ENCODE measurements around the gene CA4. TPM values are rescaled to one million over a fixed set of nuclear protein-coding genes. Genes with fewer than 3 reads are reported as not detected.

Gene CA4
- total and polyA plus RNA-seq, 10 of the 15 experiments (the other 5 are each of a cell fraction or from before 2014, with no cell fraction given): 0.13 to 0.31 TPM; not detected in 8

DNA sequence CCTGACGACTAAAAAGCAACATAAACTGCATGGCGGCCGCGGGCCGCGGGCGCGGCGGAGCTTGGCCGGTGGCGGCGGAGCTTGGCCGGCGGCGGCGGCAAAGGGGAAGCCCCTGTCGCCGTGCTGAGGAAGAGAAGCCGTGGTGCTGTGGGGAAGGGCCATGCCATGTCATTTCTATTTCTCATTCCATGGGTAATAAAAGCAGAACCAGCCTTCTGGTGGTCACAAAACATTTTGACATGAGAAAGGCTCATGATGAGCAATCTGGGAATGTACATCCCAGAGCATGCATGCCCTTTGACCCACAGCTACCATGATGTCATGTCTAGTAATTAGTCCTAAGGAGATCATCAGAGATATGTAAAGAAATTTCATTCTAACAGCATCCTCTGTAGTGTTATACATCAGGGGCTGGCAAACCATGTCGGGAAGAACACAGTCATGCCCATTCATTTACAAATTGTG is 47.1 kb upstream of the CA4 start (continued):
- TF ChIP-seq, protein P1, sequence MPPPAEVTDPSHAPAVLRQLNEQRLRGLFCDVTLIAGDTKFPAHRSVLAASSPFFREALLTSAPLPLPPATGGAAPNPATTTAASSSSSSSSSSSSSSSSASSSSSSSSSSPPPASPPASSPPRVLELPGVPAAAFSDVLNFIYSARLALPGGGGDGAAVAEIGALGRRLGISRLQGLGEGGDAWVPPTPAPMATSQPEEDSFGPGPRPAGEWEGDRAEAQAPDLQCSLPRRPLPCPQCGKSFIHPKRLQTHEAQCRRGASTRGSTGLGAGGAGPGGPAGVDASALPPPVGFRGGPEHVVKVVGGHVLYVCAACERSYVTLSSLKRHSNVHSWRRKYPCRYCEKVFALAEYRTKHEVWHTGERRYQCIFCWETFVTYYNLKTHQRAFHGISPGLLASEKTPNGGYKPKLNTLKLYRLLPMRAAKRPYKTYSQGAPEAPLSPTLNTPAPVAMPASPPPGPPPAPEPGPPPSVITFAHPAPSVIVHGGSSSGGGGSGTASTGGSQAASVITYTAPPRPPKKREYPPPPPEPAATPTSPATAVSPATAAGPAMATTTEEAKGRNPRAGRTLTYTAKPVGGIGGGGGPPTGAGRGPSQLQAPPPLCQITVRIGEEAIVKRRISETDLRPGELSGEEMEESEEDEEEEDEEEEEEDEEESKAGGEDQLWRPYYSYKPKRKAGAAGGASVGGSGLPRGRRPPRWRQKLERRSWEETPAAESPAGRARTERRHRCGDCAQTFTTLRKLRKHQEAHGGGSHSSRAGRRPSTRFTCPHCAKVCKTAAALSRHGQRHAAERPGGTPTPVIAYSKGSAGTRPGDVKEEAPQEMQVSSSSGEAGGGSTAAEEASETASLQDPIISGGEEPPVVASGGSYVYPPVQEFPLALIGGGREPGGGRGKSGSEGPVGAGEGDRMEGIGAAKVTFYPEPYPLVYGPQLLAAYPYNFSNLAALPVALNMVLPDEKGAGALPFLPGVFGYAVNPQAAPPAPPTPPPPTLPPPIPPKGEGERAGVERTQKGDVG (CRISPR knock-in tag; IDR thresholded peaks at IDR 0.05): no peak
- TF ChIP-seq IKZF1 (conservative IDR thresholded peaks at IDR 0.05) (peak; percentile 73; the same call in 1 of the 2 replicates), TCF3 (IDR thresholded peaks at IDR 0.05; ENCODE audit: borderline replicate concordance, insufficient read depth, low read depth, low read length) (no peak), MTA2 (IDR thresholded peaks at IDR 0.05; ENCODE audit: low read depth) (peak; percentile 16; the same call in 1 of the 2 replicates), ATF7 (IDR thresholded peaks at IDR 0.05; ENCODE audit: low read depth) (peak; percentile 68), SMARCA5 (IDR thresholded peaks at IDR 0.05) (0 out of 2 replicates have a peak, but pooled peaks have one; percentile 56), BACH1 (IDR thresholded peaks at IDR 0.05; ENCODE audit: borderline replicate concordance) (peak; percentile 49; the same call in 1 of the 2 replicates), SMC3 (IDR thresholded peaks at IDR 0.05; ENCODE audit: borderline replicate concordance, low read length) (no peak), GATAD2B (conservative IDR thresholded peaks at IDR 0.05; ENCODE audit: low read depth) (peak; percentile 50; the same call in 1 of the 2 replicates)
- TF ChIP-seq, protein P2, sequence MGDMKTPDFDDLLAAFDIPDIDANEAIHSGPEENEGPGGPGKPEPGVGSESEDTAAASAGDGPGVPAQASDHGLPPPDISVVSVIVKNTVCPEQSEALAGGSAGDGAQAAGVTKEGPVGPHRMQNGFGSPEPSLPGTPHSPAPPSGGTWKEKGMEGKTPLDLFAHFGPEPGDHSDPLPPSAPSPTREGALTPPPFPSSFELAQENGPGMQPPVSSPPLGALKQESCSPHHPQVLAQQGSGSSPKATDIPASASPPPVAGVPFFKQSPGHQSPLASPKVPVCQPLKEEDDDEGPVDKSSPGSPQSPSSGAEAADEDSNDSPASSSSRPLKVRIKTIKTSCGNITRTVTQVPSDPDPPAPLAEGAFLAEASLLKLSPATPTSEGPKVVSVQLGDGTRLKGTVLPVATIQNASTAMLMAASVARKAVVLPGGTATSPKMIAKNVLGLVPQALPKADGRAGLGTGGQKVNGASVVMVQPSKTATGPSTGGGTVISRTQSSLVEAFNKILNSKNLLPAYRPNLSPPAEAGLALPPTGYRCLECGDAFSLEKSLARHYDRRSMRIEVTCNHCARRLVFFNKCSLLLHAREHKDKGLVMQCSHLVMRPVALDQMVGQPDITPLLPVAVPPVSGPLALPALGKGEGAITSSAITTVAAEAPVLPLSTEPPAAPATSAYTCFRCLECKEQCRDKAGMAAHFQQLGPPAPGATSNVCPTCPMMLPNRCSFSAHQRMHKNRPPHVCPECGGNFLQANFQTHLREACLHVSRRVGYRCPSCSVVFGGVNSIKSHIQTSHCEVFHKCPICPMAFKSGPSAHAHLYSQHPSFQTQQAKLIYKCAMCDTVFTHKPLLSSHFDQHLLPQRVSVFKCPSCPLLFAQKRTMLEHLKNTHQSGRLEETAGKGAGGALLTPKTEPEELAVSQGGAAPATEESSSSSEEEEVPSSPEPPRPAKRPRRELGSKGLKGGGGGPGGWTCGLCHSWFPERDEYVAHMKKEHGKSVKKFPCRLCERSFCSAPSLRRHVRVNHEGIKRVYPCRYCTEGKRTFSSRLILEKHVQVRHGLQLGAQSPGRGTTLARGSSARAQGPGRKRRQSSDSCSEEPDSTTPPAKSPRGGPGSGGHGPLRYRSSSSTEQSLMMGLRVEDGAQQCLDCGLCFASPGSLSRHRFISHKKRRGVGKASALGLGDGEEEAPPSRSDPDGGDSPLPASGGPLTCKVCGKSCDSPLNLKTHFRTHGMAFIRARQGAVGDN (IDR thresholded peaks at IDR 0.05): peak; percentile 53
- TF ChIP-seq, protein P3, sequence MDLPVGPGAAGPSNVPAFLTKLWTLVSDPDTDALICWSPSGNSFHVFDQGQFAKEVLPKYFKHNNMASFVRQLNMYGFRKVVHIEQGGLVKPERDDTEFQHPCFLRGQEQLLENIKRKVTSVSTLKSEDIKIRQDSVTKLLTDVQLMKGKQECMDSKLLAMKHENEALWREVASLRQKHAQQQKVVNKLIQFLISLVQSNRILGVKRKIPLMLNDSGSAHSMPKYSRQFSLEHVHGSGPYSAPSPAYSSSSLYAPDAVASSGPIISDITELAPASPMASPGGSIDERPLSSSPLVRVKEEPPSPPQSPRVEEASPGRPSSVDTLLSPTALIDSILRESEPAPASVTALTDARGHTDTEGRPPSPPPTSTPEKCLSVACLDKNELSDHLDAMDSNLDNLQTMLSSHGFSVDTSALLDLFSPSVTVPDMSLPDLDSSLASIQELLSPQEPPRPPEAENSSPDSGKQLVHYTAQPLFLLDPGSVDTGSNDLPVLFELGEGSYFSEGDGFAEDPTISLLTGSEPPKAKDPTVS (IDR thresholded peaks at IDR 0.05; ENCODE audit: low read depth, low read length): no peak
- TF ChIP-seq, protein P4, sequence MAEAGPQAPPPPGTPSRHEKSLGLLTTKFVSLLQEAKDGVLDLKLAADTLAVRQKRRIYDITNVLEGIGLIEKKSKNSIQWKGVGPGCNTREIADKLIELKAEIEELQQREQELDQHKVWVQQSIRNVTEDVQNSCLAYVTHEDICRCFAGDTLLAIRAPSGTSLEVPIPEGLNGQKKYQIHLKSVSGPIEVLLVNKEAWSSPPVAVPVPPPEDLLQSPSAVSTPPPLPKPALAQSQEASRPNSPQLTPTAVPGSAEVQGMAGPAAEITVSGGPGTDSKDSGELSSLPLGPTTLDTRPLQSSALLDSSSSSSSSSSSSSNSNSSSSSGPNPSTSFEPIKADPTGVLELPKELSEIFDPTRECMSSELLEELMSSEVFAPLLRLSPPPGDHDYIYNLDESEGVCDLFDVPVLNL (IDR thresholded peaks at IDR 0.05; ENCODE audit: low read depth, low read length): no peak
- TF ChIP-seq, protein P5, sequence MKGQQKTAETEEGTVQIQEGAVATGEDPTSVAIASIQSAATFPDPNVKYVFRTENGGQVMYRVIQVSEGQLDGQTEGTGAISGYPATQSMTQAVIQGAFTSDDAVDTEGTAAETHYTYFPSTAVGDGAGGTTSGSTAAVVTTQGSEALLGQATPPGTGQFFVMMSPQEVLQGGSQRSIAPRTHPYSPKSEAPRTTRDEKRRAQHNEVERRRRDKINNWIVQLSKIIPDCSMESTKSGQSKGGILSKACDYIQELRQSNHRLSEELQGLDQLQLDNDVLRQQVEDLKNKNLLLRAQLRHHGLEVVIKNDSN (IDR thresholded peaks at IDR 0.05; ENCODE audit: borderline replicate concordance, extremely low read length, insufficient read depth, low read depth, low read length): no peak
